HG03103 (cell line): ENCODE measurements around the gene CLASRP.

Experiments used
- ATAC-seq: cut with Tn5 transposase; IDR thresholded peaks from one replicate; pipeline ENCODE4 v1.9.1; 2021; ENCODE audit warnings: low read depth; ENCODE audit not compliant: unreplicated experiment

The CLASRP gene

DNA sequence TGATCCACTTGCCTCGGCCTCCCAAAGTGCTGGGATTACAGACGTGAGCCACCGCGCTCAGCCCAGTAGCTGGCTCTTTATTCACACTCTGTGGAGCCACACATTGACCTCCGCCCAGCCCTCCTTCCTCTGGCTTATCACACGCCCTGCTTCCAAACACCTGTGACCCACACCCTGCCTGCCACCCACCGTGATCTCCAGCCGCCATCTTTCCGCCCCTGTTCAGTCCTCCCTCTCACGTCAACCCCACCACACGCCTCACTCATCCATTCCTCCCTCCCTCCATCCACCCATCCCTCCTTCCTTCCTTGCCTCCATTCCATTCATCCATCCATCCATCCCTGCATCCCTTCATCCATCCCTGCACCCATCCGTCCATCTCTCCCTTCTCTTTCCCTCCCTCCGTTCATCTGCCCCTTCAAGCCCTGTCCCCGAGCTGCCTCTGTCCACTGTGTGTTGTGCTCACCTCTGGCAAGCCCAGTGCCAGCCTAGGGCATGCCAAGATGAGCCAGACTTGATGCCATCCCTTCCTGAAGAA is 19.8 kb downstream of the CLASRP start:
- ATAC-seq, result no peak

- no peak for ATAC-seq
Observed at GRCh38 chr19:45059258-45059965, 20.6 kb downstream of the CLASRP start.

GRCh38 chr19:45061965-45062364 is 23.1 kb downstream of the CLASRP start:
- no peak for ATAC-seq

DNA sequence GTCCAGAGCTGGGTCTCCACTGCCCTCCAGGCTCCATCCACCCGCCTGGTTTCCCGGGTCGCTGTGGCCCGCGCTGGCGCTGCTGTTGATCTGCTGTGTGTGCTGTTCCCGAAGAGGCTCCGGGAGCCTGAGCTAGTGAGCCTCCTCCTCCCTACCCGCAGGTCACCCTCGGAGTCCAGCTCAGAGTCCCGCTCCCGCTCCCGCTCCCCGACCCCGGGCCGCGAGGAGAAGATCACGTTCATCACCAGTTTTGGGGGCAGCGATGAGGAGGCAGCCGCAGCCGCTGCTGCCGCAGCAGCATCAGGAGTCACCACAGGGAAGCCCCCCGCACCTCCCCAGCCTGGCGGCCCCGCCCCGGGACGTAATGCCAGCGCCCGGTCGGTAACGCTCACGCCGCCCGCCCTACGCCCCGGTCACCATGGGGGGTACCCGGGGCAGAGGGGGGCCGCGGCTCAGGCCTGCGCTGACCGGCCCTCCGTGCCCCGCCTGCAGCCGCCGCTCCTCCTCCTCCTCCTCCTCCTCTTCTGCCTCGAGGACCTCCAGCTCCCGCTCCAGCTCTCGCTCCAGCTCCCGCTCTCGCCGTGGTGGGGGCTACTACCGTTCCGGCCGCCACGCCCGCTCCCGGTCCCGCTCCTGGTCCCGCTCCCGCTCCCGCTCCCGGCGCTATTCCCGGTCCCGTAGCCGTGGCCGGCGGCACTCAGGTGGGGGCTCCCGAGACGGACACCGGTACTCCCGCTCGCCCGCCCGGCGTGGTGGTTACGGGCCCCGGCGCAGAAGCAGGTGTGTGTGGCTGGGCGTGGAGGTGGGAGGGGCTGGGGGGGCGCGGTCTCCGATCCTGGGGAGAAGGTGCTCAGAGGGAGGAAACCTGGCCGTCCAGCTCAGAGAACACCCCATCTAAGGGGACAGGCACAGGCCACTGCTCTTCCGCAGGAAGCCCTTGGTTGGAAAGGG is 25.3 kb downstream of the CLASRP start:
- no peak for ATAC-seq

DNA sequence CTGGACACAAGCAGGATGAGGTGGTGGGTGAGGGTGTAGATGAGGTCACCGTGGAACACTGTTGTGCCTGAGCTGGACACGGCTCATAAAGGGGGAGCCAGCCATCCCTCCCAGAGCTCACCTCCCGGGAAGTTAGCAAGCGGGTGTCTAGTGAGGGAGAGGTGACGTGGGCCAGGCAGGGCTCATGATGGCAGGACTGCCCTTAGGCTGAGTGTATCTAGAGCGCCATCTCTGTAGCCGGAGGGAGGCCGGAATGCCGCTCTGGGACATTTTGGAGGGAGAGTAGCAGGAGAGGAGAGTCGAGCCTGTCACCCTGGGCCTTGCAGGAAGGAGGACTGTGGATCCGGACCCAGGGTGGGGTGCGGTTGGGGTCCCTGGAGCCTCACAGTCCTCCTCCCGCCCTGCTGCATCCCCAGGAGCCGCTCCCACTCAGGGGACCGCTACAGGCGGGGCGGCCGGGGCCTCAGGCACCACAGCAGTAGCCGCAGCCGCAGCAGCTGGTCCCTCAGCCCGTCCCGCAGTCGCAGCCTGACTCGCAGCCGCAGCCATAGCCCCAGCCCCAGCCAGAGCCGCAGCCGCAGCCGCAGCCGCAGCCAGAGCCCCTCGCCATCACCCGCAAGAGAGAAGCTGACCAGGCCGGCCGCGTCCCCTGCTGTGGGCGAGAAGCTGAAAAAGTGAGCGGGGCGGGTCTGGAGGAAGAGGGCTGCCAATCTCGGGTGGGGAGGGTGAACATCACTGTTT is 28.2 kb downstream of the CLASRP start:
- no peak for ATAC-seq

DNA sequence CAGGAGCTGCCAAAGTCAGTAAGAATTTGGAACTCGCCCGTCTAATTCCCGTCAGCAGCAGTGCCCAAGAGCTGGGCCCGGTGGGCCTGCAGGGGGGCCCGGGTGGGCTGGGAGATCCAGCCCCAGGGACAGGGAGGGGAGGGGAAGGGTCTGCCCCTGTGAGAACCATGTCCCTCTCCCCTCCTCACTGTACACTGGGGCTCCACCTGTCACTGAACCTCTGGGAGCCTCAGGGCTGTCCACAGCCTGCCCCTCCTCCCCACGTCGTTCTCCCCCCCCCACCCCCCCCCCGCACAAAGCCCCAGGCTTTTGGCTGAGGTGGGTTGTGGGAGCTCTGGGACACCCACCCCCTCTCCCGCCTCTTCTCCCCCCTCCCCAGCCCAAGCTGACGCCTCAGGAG is 29.2 kb downstream of the CLASRP start:
- ATAC-seq, result no peak

DNA sequence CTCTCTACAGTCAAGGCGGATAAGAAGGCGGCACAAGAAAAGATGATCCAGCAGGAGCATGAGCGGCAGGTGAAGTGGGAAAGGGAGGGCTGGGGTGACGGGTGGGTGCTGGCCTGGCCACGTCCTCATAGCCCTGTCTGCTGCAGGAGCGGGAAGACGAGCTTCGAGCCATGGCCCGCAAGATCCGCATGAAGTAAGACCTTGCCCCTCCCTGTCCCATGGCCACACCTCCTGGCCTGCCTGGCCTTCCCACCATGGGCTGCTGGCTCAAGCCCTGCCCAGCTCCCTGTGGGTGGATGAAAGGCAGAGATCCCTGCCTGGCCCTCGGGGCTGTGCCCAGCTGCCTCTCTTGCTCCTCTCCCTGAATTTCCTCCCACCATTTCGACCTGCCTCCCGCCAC is 30.2 kb downstream of the CLASRP start:
- ATAC-seq, result no peak

GRCh38 chr19:45070214-45070613 is 31.4 kb downstream of the CLASRP start:
- no peak for ATAC-seq

DNA sequence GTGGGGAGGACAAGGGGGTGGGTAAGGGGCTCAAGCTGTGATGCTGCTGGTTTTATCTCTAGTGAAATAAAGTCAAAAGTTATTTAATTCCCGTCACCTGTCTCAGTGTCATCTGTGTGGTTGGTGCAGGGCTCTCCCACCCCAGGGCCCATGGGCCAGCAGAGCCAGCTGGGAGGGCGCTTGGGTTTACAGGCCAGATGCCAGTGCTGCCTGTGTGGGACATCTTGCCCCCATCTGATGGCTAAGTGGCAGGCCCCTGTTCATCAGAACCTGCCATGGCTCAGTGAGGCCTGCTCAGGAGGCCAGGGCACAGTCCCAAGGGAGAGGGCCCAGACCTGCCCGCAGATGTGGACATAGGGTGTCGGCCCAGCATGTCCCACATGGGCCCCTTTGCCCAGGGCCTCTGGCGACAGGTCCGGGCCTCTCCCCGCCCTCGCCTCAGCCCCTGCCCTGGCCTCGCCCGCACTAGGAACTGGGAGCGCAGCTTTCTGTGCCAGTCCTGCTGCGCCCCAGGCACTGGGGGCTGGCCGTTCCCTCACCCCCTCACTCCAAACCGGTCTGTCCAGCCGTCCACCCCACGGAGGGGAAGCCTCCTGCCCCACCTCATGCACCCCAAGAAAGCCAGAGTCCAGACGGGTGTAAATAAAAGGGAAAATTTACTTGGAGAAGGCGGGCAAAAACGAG is 32.2 kb downstream of the CLASRP start:
- ATAC-seq, result no peak

GRCh38 chr19:45071545-45071938 is 32.7 kb downstream of the CLASRP start:
- no peak for ATAC-seq

GRCh38 chr19:45071969-45072790 is 33.3 kb downstream of the CLASRP start:
- no peak for ATAC-seq

GRCh38 chr19:45074744-45075300 is 36.0 kb downstream of the CLASRP start:
- ATAC-seq, result peak; percentile 12

DNA sequence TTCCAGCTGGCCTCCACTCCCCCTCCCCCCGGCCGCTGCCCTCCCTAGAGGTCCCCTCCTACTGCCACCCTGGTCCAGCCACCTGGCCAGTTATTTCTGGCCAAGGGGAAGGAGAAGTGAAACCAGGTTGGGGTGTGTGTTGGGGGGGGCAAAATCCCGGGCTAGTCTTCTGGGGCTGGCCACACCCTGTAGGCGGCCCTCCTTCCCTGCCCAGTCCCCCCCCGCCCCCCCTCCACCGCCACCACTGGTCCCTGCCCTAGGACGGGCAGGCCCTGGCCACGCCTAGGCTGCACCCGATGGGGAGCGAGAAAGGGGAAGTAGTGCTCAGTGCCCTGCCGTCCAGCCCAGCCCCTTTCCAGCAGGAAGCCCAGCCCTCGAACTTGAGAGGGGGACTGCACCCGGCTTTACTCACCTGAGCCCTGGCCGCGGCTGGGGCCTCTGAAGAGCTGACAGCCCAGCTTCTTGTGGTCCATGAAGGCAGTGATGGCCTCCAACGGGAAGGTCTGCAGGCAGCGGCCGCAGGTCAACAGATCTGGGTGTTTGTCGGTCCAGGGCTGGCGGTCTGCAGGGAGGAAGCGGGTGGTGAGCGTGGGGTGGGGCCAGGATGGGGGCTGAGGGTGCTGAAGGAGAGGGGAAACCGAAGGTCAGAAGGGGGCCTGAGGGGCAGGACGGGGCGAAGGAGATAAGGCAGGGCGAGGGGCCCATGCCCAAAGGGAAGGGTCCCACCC is 36.6 kb downstream of the CLASRP start:
- ATAC-seq, result peak; percentile 46

GRCh38 chr19:45076029-45076850 is 37.4 kb downstream of the CLASRP start, which contains the start of gene ZNF296:
ZNF296 (minus strand) TSS chr19:45076478; CDS start chr19:45076373, 105 bp downstream.
- no peak for ATAC-seq

DNA sequence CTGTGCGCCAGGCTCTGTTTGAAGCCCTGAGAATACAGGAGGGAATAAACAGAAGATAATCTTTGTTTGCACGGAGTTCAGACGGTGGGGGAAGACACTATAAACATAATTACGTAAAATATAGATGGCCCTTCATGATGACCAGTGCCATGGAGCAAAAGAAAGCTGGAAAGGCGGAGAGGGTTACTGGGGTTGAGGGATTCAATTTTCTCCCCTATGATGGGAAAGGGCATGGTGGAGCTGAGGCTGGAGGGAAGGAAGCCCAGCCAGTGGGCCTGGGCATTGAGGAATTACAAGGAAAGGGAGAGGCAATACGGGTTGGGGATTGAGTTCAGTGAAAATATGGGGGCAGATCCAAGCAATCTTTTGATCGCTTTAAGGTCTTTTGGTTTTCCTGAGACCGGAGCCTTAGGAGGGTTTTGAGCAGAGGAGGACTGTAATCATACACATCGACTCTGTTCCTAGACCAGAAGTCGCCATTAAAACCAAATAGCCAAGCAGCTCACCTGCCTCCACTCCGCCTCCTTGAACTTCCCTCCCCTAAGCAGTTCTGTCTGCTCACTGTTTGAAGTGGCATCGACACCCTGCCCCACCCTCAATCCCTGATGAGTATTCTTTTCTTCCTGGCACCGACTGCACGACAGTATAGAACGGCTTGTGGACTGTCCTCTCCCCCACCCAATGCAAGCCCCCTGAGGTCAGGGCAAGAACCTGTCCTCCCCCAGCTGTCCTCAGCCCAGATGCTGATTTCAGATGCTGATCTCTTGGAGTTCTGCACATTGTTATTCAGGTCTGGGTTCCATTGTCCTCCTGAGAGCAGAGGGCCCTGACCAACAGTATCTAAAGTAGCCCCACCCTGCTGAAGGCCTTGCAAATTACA is 38.2 kb downstream of the CLASRP start:
- ATAC-seq, result no peak

- ATAC-seq, result no peak
Observed at GRCh38 chr19:45078390-45079062, 39.7 kb downstream of the CLASRP start.
